Mammary epithelial cell (primary cell): Measurements from ENCODE around the gene GSTO1.

Experiments
- EZH2 ChIP-seq: IDR thresholded peaks from 2 replicates; pipeline ENCODE4 v1.6.1; 2012; ENCODE audit warnings: low read length, inconsistent platforms, borderline replicate concordance
- TF ChIP-seq, protein P1 (sequence below), 2 donors: IDR thresholded peaks in 1 of 2; conservative IDR thresholded peaks in 1 of 2; 2 replicates each; pipeline ENCODE4 v1.5.1; 2011 to 2012; ENCODE audit warnings: inconsistent platforms in 2 of 2, low read length in 2 of 2, mild to moderate bottlenecking in 2 of 2, control low read depth in 1 of 2, low read depth in 1 of 2; ENCODE audit not compliant: insufficient read depth in 1 of 2; ENCODE audit errors: extremely low read depth in 1 of 2

DNA sequence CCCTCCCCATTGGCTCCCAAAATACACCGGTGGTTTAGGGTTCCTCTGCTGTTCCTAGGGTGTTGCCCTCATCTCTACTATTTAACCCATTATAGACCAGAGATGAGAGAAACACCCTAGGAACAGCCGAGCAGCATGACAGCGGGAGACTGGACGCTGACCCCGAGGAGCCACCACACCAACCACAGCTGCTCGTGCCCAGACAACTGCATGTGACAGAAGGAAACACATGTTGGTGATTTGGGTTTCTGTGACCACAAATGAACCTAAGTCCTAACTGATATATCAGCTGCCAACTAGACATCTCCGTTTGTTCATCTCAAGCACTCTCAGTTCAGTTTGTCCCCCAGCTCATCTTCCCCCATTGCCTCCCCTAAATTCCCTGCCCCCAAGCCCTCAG is 35.9 kb upstream of the GSTO1 start:
- TF ChIP-seq, protein P1, sequence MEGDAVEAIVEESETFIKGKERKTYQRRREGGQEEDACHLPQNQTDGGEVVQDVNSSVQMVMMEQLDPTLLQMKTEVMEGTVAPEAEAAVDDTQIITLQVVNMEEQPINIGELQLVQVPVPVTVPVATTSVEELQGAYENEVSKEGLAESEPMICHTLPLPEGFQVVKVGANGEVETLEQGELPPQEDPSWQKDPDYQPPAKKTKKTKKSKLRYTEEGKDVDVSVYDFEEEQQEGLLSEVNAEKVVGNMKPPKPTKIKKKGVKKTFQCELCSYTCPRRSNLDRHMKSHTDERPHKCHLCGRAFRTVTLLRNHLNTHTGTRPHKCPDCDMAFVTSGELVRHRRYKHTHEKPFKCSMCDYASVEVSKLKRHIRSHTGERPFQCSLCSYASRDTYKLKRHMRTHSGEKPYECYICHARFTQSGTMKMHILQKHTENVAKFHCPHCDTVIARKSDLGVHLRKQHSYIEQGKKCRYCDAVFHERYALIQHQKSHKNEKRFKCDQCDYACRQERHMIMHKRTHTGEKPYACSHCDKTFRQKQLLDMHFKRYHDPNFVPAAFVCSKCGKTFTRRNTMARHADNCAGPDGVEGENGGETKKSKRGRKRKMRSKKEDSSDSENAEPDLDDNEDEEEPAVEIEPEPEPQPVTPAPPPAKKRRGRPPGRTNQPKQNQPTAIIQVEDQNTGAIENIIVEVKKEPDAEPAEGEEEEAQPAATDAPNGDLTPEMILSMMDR (conservative IDR thresholded peaks at IDR 0.05 in 1 of 2, IDR thresholded peaks at IDR 0.05 in 1 of 2; ENCODE audit: extremely low read depth in 1 of 2, insufficient read depth in 1 of 2, low read depth in 1 of 2, low read length in 2 of 2) = no peak
- no peak for TF ChIP-seq EZH2
